ENCODE results near the gene PRPF40B.

DNA sequence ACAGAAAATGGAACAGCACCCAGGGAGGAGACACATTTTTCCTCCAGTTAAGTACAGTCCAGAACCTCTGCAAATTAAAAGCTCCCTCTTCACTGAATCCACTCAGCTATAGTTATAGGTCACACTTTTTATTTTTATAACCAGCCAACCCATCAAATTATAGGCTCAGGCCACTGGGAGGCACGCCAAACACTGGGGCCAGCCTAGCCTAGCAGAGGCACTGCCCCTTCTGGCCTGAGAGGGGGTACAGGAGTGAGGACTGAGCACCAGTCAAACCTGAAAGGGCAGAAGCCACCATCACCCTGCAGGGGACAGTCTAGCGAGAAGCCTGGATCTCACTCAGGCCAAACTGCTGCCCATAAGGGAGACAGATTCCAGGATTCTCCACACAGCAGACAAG is 64.6 kb downstream of the PRPF40B start:
- TF ChIP-seq EZH2 (IDR thresholded peaks at IDR 0.05; ENCODE audit: borderline replicate concordance, low read length): no peak
- TF ChIP-seq, protein P1, sequence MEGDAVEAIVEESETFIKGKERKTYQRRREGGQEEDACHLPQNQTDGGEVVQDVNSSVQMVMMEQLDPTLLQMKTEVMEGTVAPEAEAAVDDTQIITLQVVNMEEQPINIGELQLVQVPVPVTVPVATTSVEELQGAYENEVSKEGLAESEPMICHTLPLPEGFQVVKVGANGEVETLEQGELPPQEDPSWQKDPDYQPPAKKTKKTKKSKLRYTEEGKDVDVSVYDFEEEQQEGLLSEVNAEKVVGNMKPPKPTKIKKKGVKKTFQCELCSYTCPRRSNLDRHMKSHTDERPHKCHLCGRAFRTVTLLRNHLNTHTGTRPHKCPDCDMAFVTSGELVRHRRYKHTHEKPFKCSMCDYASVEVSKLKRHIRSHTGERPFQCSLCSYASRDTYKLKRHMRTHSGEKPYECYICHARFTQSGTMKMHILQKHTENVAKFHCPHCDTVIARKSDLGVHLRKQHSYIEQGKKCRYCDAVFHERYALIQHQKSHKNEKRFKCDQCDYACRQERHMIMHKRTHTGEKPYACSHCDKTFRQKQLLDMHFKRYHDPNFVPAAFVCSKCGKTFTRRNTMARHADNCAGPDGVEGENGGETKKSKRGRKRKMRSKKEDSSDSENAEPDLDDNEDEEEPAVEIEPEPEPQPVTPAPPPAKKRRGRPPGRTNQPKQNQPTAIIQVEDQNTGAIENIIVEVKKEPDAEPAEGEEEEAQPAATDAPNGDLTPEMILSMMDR (IDR thresholded peaks at IDR 0.05; ENCODE audit: low read length): no peak
